K562 (cell line): ENCODE data around the gene MAP7D1. TPM values are rescaled to one million over a fixed set of nuclear protein-coding genes. Genes with fewer than 3 reads are reported as not detected.

Experiments used
- ATF2 ChIP-seq: sonication (generic); formaldehyde crosslinking; IDR thresholded peaks from 2 replicates; pipeline ENCODE4 v1.8.1; 2022; ENCODE audit warnings: missing genetic modification reagents
- BRD4 ChIP-seq: fragments of 200-600 bp; sonication (generic); IDR thresholded peaks from 2 replicates; pipeline ENCODE4 v1.6.1; 2017; ENCODE audit warnings: inconsistent platforms
- CAMTA2 ChIP-seq: fragments of 250-450 bp; sonication (Bioruptor Pico); conservative IDR thresholded peaks from 2 replicates; pipeline ENCODE4 v1.5.1; 2022
- DMBX1 ChIP-seq: fragments of 250-450 bp; sonication (Bioruptor Pico); IDR thresholded peaks from 2 replicates; pipeline ENCODE4 v1.8.0; 2022; ENCODE audit warnings: inconsistent platforms, mild to moderate bottlenecking, moderate library complexity, borderline replicate concordance
- ESRRB ChIP-seq: fragments of 250-450 bp; sonication (Bioruptor Pico); IDR thresholded peaks from 2 replicates; pipeline ENCODE4 v1.5.0; 2020; ENCODE audit warnings: mild to moderate bottlenecking, moderate library complexity, borderline replicate concordance
- MCM2 ChIP-seq: fragments of 450-650 bp; IDR thresholded peaks from 2 replicates; pipeline ENCODE4 v1.6.1; 2017; ENCODE audit warnings: low read depth, mild to moderate bottlenecking
- MITF ChIP-seq: IDR thresholded peaks from 2 replicates; pipeline ENCODE4 v1.6.1; 2014; ENCODE audit warnings: antibody characterized with exemption
- PHF20 ChIP-seq: fragments of 450-650 bp; IDR thresholded peaks from 2 replicates; pipeline ENCODE4 v1.6.1; 2018; ENCODE audit not compliant: partially characterized antibody
- RBFOX2 ChIP-seq: fragments of 200-400 bp; formaldehyde crosslinking; IDR thresholded peaks from 2 replicates; pipeline ENCODE4 v1.6.1; 2017; ENCODE audit warnings: low read depth, mild to moderate bottlenecking, low read length, moderate library complexity
- RUNX1 ChIP-seq: sonication (generic); IDR thresholded peaks from 2 replicates; pipeline ENCODE4 v1.6.1; 2016; ENCODE audit warnings: antibody characterized with exemption, low read depth
- SAFB2 ChIP-seq: fragments of 200-400 bp; formaldehyde crosslinking; IDR thresholded peaks from 2 replicates; pipeline ENCODE4 v1.6.1; 2018; ENCODE audit warnings: borderline replicate concordance, low read length, low read depth, moderate library complexity; ENCODE audit not compliant: severe bottlenecking
- SMAD1 ChIP-seq: fragments of 150-350 bp; IDR thresholded peaks from 2 replicates; pipeline ENCODE4 v1.6.1; 2014; ENCODE audit warnings: low read length, low read depth; ENCODE audit not compliant: partially characterized antibody
- SMAD4 ChIP-seq: fragments of 250-450 bp; sonication (Bioruptor Pico); conservative IDR thresholded peaks from 2 replicates; pipeline ENCODE4 v1.8.0; 2021; ENCODE audit warnings: inconsistent platforms, mild to moderate bottlenecking, moderate library complexity
- TRIM25 ChIP-seq: fragments of 450-650 bp; IDR thresholded peaks from 2 replicates; pipeline ENCODE4 v1.7.0; 2016; ENCODE audit warnings: borderline replicate concordance
- U2AF2 ChIP-seq: fragments of 200-400 bp; formaldehyde crosslinking; optimal IDR thresholded peaks from 2 replicates; pipeline ENCODE3; 2017; ENCODE audit warnings: low read depth, mild to moderate bottlenecking, low read length
- ZBTB12 ChIP-seq: fragments of 250-450 bp; sonication (Bioruptor Pico); IDR thresholded peaks from 2 replicates; pipeline ENCODE4 v1.4.0; 2020
- ZNF12 ChIP-seq: sonication (generic); formaldehyde crosslinking; IDR thresholded peaks from 2 replicates; pipeline ENCODE4 v1.4.0; 2020; ENCODE audit warnings: mild to moderate bottlenecking, missing genetic modification reagents
- ZNF277 ChIP-seq: fragments of 250-450 bp; sonication (Bioruptor Pico); IDR thresholded peaks from 2 replicates; pipeline ENCODE4 v1.8.0; 2022; ENCODE audit warnings: inconsistent platforms, mild to moderate bottlenecking, moderate library complexity, borderline replicate concordance
- ZNF551 ChIP-seq: fragments of 250-450 bp; sonication (Bioruptor Pico); IDR thresholded peaks from 2 replicates; pipeline ENCODE4 v1.5.0; 2021; ENCODE audit warnings: mild to moderate bottlenecking, moderate library complexity
- ZNF583 ChIP-seq: fragments of 250-450 bp; sonication (Bioruptor Pico); IDR thresholded peaks from 2 replicates; pipeline ENCODE4 v1.4.0; 2020
- ZNF830 ChIP-seq: fragments of 250-450 bp; sonication (Bioruptor Pico); IDR thresholded peaks from 2 replicates; pipeline ENCODE4 v1.5.0; 2021; ENCODE audit warnings: mild to moderate bottlenecking
- polyA plus RNA-seq, 8 experiments: library from polyadenylated mRNA; depleted of rRNA in 4 of 8; stranded (reverse) in 5 of 8; unstranded in 3 of 8; fragments of >200 nt; fragmentation: Nextera tagmentation in 2 of 8; fragmentation: Illumina TruSeq in 1 of 8; extraction: Ambion mirVana in 2 of 8; extraction: Trizol in 1 of 8; gene quantifications; 2 replicates each; pipeline versions ENCODE4 v1.2.1 to v1.2.3, GENCODE V29; 2011 to 2014; ENCODE audit warnings: inconsistent platforms in 1 of 8, missing spikeins in 1 of 8
- total RNA-seq, 7 experiments: library from RNA; depleted of rRNA in 6 of 7; stranded (reverse); fragments of >200 nt in 6 of 7; fragmentation: Illumina TruSeq in 2 of 7; extraction: Trizol in 2 of 7; gene quantifications; 2 replicates each; pipeline versions ENCODE4 v1.2.1 to v1.2.3, GENCODE V29; 2011 to 2021; ENCODE audit warnings: low replicate concordance in 1 of 7

MAP7D1 gene
- total and polyA plus RNA-seq, 9 of the 15 experiments (the other 6 are each of a cell fraction or from before 2014, with no cell fraction given): 3.6 to 108 (median 34.5) TPM

GRCh38 chr1:36224537-36225282, 68.8 kb downstream of the MAP7D1 start (continued):
- TF ChIP-seq TRIM25 (no peak), ZNF551 (CRISPR knock-in tag) (no peak), ZNF830 (CRISPR knock-in tag) (no peak), CAMTA2 (CRISPR knock-in tag) (no peak), ZBTB12 (CRISPR knock-in tag) (no peak), SAFB2 (no peak), ESRRB (CRISPR knock-in tag) (no peak), U2AF2 (no peak), MCM2 (no peak), DMBX1 (CRISPR knock-in tag) (peak; percentile 61; the same call in 1 of the 2 replicates), RBFOX2 (peak; percentile 83), PHF20 (no peak), ZNF277 (CRISPR knock-in tag) (no peak), SMAD1 (peak; percentile 45), SMAD4 (CRISPR knock-in tag) (peak; percentile 72; the same call in 1 of the 2 replicates), ZNF583 (CRISPR knock-in tag) (no peak; the same call in 1 of the 2 replicates), ZNF12 (peak; percentile 17; the same call in 1 of the 2 replicates), BRD4 (peak; percentile 68; the same call in 1 of the 2 replicates), RUNX1 (0 out of 2 replicates have a peak, but pooled peaks have one; percentile 4), ATF2 (CRISPR knock-in tag) (peak; percentile 37; the same call in 1 of the 2 replicates), MITF (no peak)
